HG02763 (cell line): ENCODE results near the gene SAMD10.
"Not testable (repeated sequence)": the region's sequence is repeated elsewhere in the genome, so short reads cannot be mapped to it uniquely, and the experiment has no call there.

ENCODE experiments used
- ATAC-seq: cut with Tn5 transposase; IDR thresholded peaks from one replicate; pipeline ENCODE4 v1.9.1; 2021; ENCODE audit warnings: mild to moderate bottlenecking, moderate library complexity; ENCODE audit not compliant: unreplicated experiment

SAMD10 gene

GRCh38 chr20:63969838-63970713 is 9.4 kb downstream of the SAMD10 start, which contains the start of gene ZNF512B:
ZNF512B (minus strand) TSS chr20:63969930; CDS start chr20:63967950, 1,980 bp downstream.
- no peak for ATAC-seq

GRCh38 chr20:63968928-63969760 is 10.3 kb downstream of the SAMD10 start:
- ATAC-seq: no peak

GRCh38 chr20:63968136-63968927 is 11.1 kb downstream of the SAMD10 start:
- ATAC-seq: no peak

DNA sequence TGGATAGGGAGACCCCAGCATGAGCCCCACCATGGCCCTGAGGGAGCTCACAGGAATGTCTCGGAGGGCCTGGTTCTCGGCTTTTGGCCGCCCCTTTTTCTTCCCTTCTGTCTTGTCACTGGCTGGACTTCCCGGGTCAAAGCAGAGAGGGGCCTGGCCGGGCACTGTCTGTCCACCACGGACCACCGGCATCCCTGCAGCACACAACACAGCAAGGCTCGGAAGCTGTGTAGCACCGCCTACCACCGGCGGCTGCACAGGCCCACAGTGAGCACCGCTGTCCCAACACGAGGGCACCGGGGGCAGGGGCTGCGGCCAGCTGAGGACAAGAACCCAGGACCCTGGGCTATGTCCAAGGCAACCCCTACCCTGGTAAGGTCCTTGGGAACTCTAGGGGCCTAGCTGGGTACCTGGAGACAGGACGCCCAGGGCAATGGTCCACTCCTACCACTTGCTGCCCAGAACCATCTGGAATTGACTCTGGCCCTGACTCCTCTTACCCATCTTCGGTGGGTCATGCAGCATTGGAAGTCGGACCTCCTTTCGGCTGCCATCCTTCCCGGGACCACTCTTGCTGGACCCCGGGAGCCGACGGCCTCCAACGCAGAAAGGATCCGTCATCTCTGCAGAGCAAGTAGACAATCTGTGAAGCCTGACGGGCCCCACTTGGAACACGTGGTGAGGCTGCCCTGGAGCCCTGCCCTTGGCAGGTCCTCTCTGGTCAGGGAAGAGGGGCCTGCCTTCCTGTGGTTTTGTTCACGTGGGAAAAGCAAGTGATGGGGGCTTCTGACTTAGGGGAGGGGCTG is 11.9 kb downstream of the SAMD10 start:
- no peak for ATAC-seq

GRCh38 chr20:63966944-63967322 is 12.5 kb downstream of the SAMD10 start:
- ATAC-seq: no peak

DNA sequence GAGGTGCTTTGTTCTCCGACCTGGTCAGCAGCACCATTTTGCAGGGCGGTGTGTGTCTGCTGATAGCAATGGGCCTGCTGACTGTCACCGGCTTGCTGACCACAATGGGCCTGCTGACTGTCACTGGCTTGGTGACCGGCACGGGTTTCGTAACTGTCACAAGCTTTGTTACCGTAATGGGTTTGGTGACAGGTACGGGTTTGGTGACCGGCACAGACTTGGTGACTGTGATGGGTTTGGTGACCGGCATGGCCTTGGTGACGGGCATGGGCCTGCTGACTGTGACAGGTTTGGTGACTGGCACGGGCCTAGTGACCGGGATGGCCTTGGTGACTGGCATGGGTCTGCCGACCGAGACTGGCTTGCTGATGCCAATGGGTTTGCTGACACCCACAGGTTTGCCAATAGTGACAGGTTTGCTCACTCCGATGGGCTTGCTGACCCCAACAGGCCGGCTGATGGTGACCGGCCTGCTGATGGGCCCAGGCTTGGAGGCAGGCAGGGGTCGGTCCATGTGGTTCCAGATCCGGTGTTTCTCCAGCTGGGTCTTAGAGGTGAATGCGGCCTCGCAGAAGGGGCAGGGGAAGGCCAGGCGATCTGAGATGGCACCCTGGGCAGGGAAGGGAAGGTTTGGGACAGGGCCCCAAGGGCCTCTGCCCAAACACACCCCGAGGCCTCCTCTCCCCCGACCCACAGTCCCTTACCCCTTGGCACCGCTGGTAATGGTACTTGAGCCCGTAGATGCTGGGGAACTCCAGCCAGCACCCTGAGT is 13.1 kb downstream of the SAMD10 start:
- no peak for ATAC-seq

DNA sequence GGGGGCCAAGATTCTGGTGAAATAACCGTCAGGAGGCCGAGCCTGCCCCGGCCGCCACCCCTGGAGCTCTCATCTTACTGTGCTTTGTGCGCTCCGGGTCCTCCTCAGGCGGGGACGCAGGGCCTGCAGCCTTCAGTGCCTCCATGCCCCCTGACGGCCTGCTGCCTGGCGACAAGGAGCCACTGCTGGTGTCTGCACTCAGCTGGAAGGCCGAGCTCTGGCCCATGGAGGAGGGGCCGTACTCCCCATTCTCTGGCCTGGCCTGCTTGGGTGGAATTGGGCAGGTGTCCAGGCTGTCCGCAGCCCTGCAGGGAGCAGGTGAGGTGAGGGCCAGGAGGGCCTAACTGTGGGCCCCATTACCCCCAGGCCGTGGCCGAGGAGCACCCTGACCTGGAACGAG is 15.0 kb downstream of the SAMD10 start:
- ATAC-seq: no peak

DNA sequence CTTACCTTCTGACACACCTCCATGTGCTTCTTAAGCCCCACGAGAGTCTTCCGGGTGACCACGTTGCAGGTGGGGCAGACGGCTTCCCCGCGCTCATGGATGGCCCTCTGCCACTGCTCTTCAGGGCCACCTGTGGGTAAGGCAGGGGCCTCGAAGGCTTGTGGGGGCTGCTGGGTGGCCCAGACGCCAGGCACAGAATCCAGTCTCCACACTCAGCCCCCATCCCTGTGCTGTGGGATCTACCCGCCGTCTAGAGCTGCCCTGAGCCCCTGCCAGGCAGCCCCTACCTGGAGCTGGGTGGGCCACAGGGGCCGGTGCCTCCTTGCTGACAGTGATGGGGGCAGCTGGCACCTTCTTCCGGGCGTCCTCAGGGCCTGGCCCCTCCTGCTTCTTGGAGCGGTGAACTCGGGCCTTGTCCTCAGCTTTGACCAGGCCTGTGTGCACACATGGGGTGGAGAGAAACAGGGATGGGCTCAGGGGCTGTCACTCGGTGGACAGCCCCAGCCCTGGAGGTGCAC is 15.6 kb downstream of the SAMD10 start:
- no peak for ATAC-seq

DNA sequence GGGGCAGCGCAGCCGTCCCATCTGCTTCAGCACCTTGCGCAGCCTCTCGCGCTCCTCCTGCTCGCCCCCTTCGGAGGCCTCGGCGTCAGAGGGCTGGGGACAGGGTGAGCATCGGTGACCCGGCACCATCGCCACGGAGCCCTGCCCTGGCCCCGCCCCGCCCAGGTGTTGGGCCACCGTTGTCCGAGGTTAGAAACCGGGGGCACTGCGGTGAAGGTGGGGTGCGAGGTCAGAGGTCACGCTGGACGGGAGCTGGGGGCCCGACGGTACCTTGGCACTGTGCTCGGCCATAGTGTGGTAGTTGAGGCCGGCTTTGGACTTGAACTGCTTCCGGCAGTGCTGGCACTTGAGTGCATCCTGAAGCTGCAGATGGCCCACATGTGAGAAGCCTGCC is 16.1 kb downstream of the SAMD10 start:
- no peak for ATAC-seq

DNA sequence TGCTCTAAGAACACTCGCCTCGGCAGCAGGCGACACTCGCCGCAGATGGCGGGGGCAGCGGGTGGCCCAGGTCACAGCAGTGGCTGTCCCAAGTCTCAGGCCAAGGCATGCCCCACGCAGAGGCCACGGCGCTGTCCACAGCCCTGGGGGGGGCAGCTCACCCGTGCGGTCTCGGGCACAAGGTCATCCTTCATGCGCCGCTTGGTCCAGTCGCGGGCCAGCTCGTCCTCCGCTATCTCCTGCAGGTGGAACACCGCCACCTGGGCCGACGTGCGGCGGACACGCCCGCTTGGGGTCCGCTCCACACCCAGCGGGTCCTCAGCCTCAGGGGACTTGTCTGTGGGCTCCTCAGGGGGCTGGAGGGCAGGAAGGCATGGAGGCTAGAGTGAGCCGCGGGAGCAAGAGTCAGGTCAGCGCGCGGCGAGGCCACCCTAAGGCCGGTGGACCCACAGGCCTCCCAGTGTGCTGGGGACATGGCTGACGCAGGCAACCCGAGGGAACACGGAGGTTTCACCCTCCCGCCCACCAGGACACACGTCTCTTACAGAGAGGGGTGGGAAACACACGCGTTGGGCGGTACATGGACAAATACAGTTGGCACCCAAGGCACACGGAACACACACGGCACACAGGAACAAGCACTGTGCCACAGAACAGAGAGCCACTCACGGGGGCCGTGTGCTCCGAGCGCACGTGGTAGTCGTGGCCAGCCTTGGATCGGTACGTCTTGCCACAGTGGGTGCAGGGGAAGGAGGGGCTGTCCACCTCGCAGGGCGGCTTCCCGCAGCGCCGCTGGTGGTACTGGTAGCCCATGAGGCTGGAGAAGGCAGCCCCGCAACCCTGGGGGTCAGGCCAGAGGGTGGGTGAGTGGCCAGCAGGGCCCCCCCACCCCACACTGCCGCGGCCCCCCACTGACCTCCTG is 16.8 kb downstream of the SAMD10 start:
- ATAC-seq: no peak

DNA sequence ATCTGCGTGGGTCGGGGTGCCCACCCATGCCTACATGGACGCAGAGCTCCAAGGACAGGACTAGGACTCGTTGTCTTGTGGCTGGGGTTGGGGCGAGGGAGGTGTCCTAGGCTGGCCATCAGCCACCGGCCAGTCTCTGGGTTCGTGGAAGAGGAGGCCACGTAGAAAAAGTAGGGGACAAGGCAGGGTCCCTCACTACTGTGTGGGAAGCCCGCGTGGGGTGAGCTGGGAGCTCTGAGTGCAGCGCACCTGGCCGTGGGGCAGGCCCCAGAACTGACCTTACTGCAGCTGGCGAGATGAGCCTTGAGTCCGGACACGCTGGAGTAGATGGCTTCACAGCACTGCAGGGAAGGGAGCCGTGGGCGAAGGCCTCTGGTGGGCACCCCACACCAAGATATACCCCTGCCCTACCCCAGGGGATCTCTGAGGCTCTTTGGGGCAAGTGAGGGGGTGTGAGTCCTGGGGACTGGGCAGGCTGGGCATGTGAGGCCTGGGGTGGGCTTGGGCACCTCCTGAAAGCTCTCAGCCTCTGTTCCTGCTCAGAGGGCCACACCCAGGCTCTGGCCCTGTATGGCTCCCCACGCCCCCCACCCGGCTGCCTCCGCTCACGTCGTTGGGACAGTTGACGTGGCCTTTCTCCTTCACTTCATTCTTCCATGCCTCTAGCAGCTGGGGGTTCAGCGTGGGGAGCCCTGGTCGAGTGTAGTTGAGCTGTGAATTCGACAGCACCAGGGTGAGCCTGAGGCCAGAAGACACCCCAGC is 17.6 kb downstream of the SAMD10 start:
- no peak for ATAC-seq

GRCh38 chr20:63960654-63961621 is 18.5 kb downstream of the SAMD10 start:
- not testable (repeated sequence) for ATAC-seq

DNA sequence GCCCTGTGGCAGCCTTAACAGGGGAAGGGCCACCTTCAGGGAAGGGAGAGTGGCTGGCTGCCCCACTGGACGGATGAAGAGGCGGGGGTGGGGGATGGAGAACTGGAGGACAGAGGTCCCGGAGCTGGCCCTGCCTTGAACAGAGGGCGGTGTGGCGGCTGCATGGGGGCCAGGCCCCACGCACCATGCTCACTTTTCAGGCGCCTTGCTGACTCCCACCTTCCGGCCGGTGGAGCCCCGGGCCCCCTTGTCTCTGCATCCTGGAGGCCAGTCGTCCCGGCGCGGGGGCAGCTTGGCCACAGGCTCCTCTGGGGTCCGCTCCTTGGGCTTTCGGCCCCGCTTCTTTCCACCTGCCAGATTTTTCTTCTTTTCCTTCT is 19.8 kb downstream of the SAMD10 start:
- ATAC-seq: no peak

GRCh38 chr20:63958964-63959698 is 20.3 kb downstream of the SAMD10 start:
- ATAC-seq: no peak

- no peak for ATAC-seq
Observed at GRCh38 chr20:63958471-63958870, 21.0 kb downstream of the SAMD10 start.
